ENCODE results near the gene CD33. TPM values are rescaled to one million over a fixed set of nuclear protein-coding genes. Genes with fewer than 3 reads are reported as not detected.

CD33 gene
- polyA plus RNA-seq, 1 donor, result 3.8 TPM

GRCh38 chr19:51258165-51259160 is 33.6 kb downstream of the CD33 start:
- DNase-seq (ENCODE audit: low read depth), result no peak

- no peak for DNase-seq (ENCODE audit: low read depth)
Measured at GRCh38 chr19:51259348-51260245, 34.7 kb downstream of the CD33 start.

GRCh38 chr19:51263808-51264207 is 38.9 kb downstream of the CD33 start:
- no peak for DNase-seq (ENCODE audit: low read depth)

- DNase-seq (ENCODE audit: low read depth), result no peak
Measured at GRCh38 chr19:51271067-51271466, 46.2 kb downstream of the CD33 start.

GRCh38 chr19:51272183-51272810 is 47.4 kb downstream of the CD33 start:
- DNase-seq (ENCODE audit: low read depth), result no peak

- no peak for DNase-seq (ENCODE audit: low read depth)
Measured at GRCh38 chr19:51274049-51274770, 49.3 kb downstream of the CD33 start.

- DNase-seq (ENCODE audit: low read depth), result no peak
Measured at GRCh38 chr19:51277112-51277511, 52.2 kb downstream of the CD33 start.

- DNase-seq (ENCODE audit: low read depth), result no peak
Measured at GRCh38 chr19:51282335-51282734, 57.5 kb downstream of the CD33 start.

GRCh38 chr19:51285682-51286081 is 60.8 kb downstream of the CD33 start:
- no peak for DNase-seq (ENCODE audit: low read depth)

Other genes with a start within 250 kb of the CD33 start
- not detected for gene KLK7, start 241.2 kb upstream of the CD33 start, polyA plus RNA-seq (ENCODE audit: insufficient read length)
- not detected for gene KLK8, start 223.5 kb upstream of the CD33 start, polyA plus RNA-seq (ENCODE audit: insufficient read length)
- 0.18 TPM for gene KLK10, start 205.4 kb upstream of the CD33 start, polyA plus RNA-seq (ENCODE audit: insufficient read length)
- not detected for gene KLK11, start 198.5 kb upstream of the CD33 start, polyA plus RNA-seq (ENCODE audit: insufficient read length)
- not detected for gene KLK12, start 190.1 kb upstream of the CD33 start, polyA plus RNA-seq (ENCODE audit: insufficient read length)
- gene KLK13, start 160.0 kb upstream of the CD33 start, polyA plus RNA-seq (ENCODE audit: insufficient read length), result not detected
- gene KLK14, start 142.2 kb upstream of the CD33 start, polyA plus RNA-seq (ENCODE audit: insufficient read length), result 0.34 TPM
- gene CTU1, start 116.7 kb upstream of the CD33 start, polyA plus RNA-seq (ENCODE audit: insufficient read length), result 2.4 TPM
- gene SIGLEC9, start 100.2 kb upstream of the CD33 start, polyA plus RNA-seq (ENCODE audit: insufficient read length), result 0.65 TPM
- gene SIGLEC7, start 82.8 kb upstream of the CD33 start, polyA plus RNA-seq (ENCODE audit: insufficient read length), result 0.37 TPM
- not detected for gene SIGLECL1, start 26.0 kb downstream of the CD33 start, polyA plus RNA-seq (ENCODE audit: insufficient read length)
- 0.10 TPM for gene IGLON5, start 86.6 kb downstream of the CD33 start, polyA plus RNA-seq (ENCODE audit: insufficient read length)
- 1.00 TPM for gene VSIG10L, start 117.1 kb downstream of the CD33 start, polyA plus RNA-seq (ENCODE audit: insufficient read length)
- 40.1 TPM for gene ETFB, start 141.3 kb downstream of the CD33 start, polyA plus RNA-seq (ENCODE audit: insufficient read length)
- gene CLDND2, start 143.9 kb downstream of the CD33 start, polyA plus RNA-seq (ENCODE audit: insufficient read length), result 1.1 TPM
- 3.0 TPM for gene NKG7, start 147.6 kb downstream of the CD33 start, polyA plus RNA-seq (ENCODE audit: insufficient read length)
- gene LIM2, start 162.9 kb downstream of the CD33 start, polyA plus RNA-seq (ENCODE audit: insufficient read length), result not detected
- not detected for gene C19orf84, start 165.5 kb downstream of the CD33 start, polyA plus RNA-seq (ENCODE audit: insufficient read length)
- 0.92 TPM for gene SIGLEC10, start 192.6 kb downstream of the CD33 start, polyA plus RNA-seq (ENCODE audit: insufficient read length)
- gene SIGLEC8, start 233.4 kb downstream of the CD33 start, polyA plus RNA-seq (ENCODE audit: insufficient read length), result not detected